K562 (cell line): ENCODE measurements around the gene ODC1. TPM values are rescaled to one million over a fixed set of nuclear protein-coding genes. Genes with fewer than 3 reads are reported as not detected.
A peak's percentile ranks its signal among the peaks of the same experiment; 100 is the strongest.

Experiments used
- ATAC-seq: fragments of 200-7000 bp; cut with Tn5 transposase; 3 replicates; pipeline ENCODE4 v1.9.1; 2020; ENCODE audit warnings: moderate library complexity
- BruUV-seq: library from RNA; stranded (reverse); fragments of 400-500 nt; replicated peaks from 2 replicates; lab custom pipeline; 2021; lab: Mats Ljungman, UMichigan
- CTCF ChIA-PET: fragments of 300-600 bp; formaldehyde crosslinking; extraction: SDS; loops from one replicate; lab custom pipeline; 2021; ENCODE audit warnings: low intra/inter-chr PET ratio; lab: Yijun Ruan, JAX
- POLR2A ChIA-PET: fragments of 300-600, 350-650 bp; sonication (Branson Sonifier 250); formaldehyde crosslinking; extraction: SDS; loops from one replicate; lab custom pipeline; 2021; ENCODE audit warnings: antibody characterized with exemption, inconsistent platforms; lab: Yijun Ruan, JAX
- DNase-seq, 4 experiments: peaks; one replicate each; pipeline versions ENCODE4 v3.0.0 to v3.0.0-alpha.2; 2011 to 2018; ENCODE audit warnings: low spot score in 3 of 4, mixed read lengths in 3 of 4; ENCODE audit errors: extremely low read depth in 1 of 4
- FAIRE-seq: peaks from 2 replicates; lab custom pipeline; 2011; peaks lifted over from hg19 to GRCh38; lab: Jason Lieb, UNC
- H2AFZ ChIP-seq: 2 replicates; pipeline ENCODE4 v1.6.0; 2011; ENCODE audit warnings: low read depth, low read length, control low read depth, inconsistent platforms
- H3K27ac ChIP-seq: fragments of 200-600 bp; 3 replicates; pipeline ENCODE4 v1.8.0; 2011; ENCODE audit warnings: low read depth, mild to moderate bottlenecking, control low read depth, inconsistent platforms, low read length, moderate library complexity, mixed read lengths; ENCODE audit errors: extremely low read depth
- H3K27me3 ChIP-seq, 2 experiments: fragments of 300-600 bp in 1 of 2; 2 replicates in 1 of 2; 3 replicates in 1 of 2; pipeline versions ENCODE4 v1.6.0 to v1.8.0; 2011; ENCODE audit warnings: inconsistent platforms in 2 of 2, low read length in 2 of 2, mild to moderate bottlenecking in 1 of 2, mixed read lengths in 1 of 2, moderate library complexity in 1 of 2; ENCODE audit not compliant: control insufficient read depth in 2 of 2, insufficient read depth in 2 of 2
- H3K36me3 ChIP-seq: fragments of 300-600 bp; 3 replicates; pipeline ENCODE4 v1.8.0; 2011; ENCODE audit warnings: mild to moderate bottlenecking, low read length, inconsistent platforms; ENCODE audit not compliant: control insufficient read depth, insufficient read depth
- H3K4me1 ChIP-seq, 2 experiments: fragments of 200-600 bp in 1 of 2; replicated peaks in 1 of 2; 2 replicates in 1 of 2; 3 replicates in 1 of 2; pipeline versions ENCODE4 v1.5.1 to v1.8.0; 2011; ENCODE audit warnings: inconsistent platforms in 2 of 2, low read length in 2 of 2, mild to moderate bottlenecking in 1 of 2, mixed read lengths in 1 of 2, moderate library complexity in 1 of 2; ENCODE audit not compliant: control insufficient read depth in 2 of 2, insufficient read depth in 2 of 2
- H3K4me2 ChIP-seq: 2 replicates; pipeline ENCODE4 v1.6.1; 2011; ENCODE audit warnings: low read length, control low read depth, inconsistent platforms, mixed read lengths; ENCODE audit not compliant: insufficient read depth
- H3K4me3 ChIP-seq: fragments of 200-600 bp; sonication (generic), shearing (Covaris generic); 2 replicates; pipeline ENCODE4 v1.5.1; 2016; ENCODE audit warnings: control low read depth, inconsistent platforms
- H3K79me2 ChIP-seq: fragments of 200-600 bp; 3 replicates; pipeline ENCODE4 v1.8.0; 2011; ENCODE audit warnings: low read length, inconsistent platforms; ENCODE audit not compliant: control insufficient read depth, insufficient read depth
- H3K9ac ChIP-seq, 2 experiments: 2 replicates each; pipeline versions ENCODE4 v1.6.0 to v1.6.1; 2011; ENCODE audit warnings: low read depth in 2 of 2, low read length in 2 of 2, control low read depth in 1 of 2, inconsistent platforms in 1 of 2, mild to moderate bottlenecking in 1 of 2, mixed read lengths in 1 of 2; ENCODE audit not compliant: insufficient read depth in 1 of 2
- H3K9me1 ChIP-seq: one replicate; pipeline ENCODE4 v1.6.0; 2011; ENCODE audit warnings: inconsistent platforms, mild to moderate bottlenecking, low read length, moderate library complexity; ENCODE audit not compliant: control insufficient read depth, insufficient read depth
- H3K9me3 ChIP-seq: replicated peaks from 2 replicates; pipeline ENCODE4 v1.5.1; 2011; ENCODE audit warnings: low read depth, low read length, inconsistent platforms; ENCODE audit not compliant: control insufficient read depth, insufficient read depth
- H4K20me1 ChIP-seq: replicated peaks from 2 replicates; pipeline ENCODE4 v1.6.1; 2011; ENCODE audit warnings: low read length, inconsistent platforms, mixed read lengths; ENCODE audit not compliant: control insufficient read depth, insufficient read depth
- ADNP ChIP-seq: fragments of 200-800 bp; sonication (Bioruptor generic); IDR thresholded peaks from 2 replicates; pipeline ENCODE4 v1.6.1; 2016; ENCODE audit warnings: missing genetic modification characterization, missing compliant biosample characterization
- BCOR ChIP-seq: fragments of 450-650 bp; IDR thresholded peaks from 2 replicates; pipeline ENCODE4 v1.6.1; 2016
- BRD9 ChIP-seq: fragments of 450-650 bp; IDR thresholded peaks from 2 replicates; pipeline ENCODE4 v1.6.1; 2018; ENCODE audit warnings: low read depth; ENCODE audit not compliant: partially characterized antibody
- CBX1 ChIP-seq: sonication (generic); IDR thresholded peaks from 2 replicates; pipeline ENCODE4 v1.6.1; 2016; ENCODE audit warnings: antibody characterized with exemption, low read depth, mild to moderate bottlenecking
- CC2D1A ChIP-seq: fragments of 450-650 bp; IDR thresholded peaks from 2 replicates; pipeline ENCODE4 v1.6.1; 2017; ENCODE audit warnings: mild to moderate bottlenecking
- CHD4 ChIP-seq: fragments of 200-600 bp; sonication (generic); IDR thresholded peaks from 3 replicates; pipeline ENCODE4 v1.6.1; 2012; ENCODE audit warnings: low read depth, mild to moderate bottlenecking, mixed read lengths, low read length, inconsistent platforms; ENCODE audit not compliant: insufficient read depth, insufficient replicate concordance, poor library complexity, severe bottlenecking
- HDAC2 ChIP-seq: fragments of 450-650 bp; IDR thresholded peaks from 2 replicates; pipeline ENCODE4 v1.6.1; 2016; ENCODE audit warnings: mild to moderate bottlenecking
- HMG20B ChIP-seq: fragments of 250-450 bp; sonication (Bioruptor Pico); IDR thresholded peaks from 2 replicates; pipeline ENCODE4 v1.5.0; 2021; ENCODE audit warnings: mild to moderate bottlenecking
- KDM1A ChIP-seq, 2 experiments: fragments of 450-650 bp; IDR thresholded peaks; 2 replicates each; pipeline ENCODE4 v1.6.1; 2016; ENCODE audit warnings: mild to moderate bottlenecking in 2 of 2
- KLF10 ChIP-seq: fragments of 250-450 bp; sonication (Bioruptor Pico); IDR thresholded peaks from 2 replicates; pipeline ENCODE4 v1.6.1; 2021; ENCODE audit warnings: matching md5 sums
- MXI1 ChIP-seq: IDR thresholded peaks from 2 replicates; pipeline ENCODE4 v1.6.1; 2011; ENCODE audit warnings: low read depth, mild to moderate bottlenecking, improper control_type of control experiment, low read length
- NFRKB ChIP-seq: fragments of 450-650 bp; IDR thresholded peaks from 2 replicates; pipeline ENCODE4 v1.6.1; 2016; ENCODE audit warnings: low read depth
- PTBP1 ChIP-seq: fragments of 200-400 bp; formaldehyde crosslinking; IDR thresholded peaks from 2 replicates; pipeline ENCODE4 v1.6.1; 2017; ENCODE audit warnings: low read depth, low read length
- RBM25 ChIP-seq: fragments of 200-400 bp; formaldehyde crosslinking; IDR thresholded peaks from 2 replicates; pipeline ENCODE4 v1.6.1; 2018; ENCODE audit warnings: low read length, low read depth, moderate library complexity; ENCODE audit not compliant: severe bottlenecking
- RCOR1 ChIP-seq, 2 experiments: IDR thresholded peaks; 2 replicates each; pipeline ENCODE4 v1.6.1; 2012; ENCODE audit warnings: low read depth in 2 of 2, low read length in 2 of 2, borderline replicate concordance in 1 of 2, improper control_type of control experiment in 1 of 2
- SMARCA5 ChIP-seq: fragments of 450-650 bp; IDR thresholded peaks from 2 replicates; pipeline ENCODE4 v1.6.1; 2016
- ZFP36 ChIP-seq: fragments of 150-350 bp; IDR thresholded peaks from 2 replicates; pipeline ENCODE4 v1.6.1; 2018; ENCODE audit warnings: low read length, low read depth; ENCODE audit not compliant: partially characterized antibody
- WGBS: fragments of 100-300 bp; shearing (Covaris generic); methylation state at CpG from one replicate; pipeline ENCODE4 v1.1.6; 2016; ENCODE audit warnings: low coverage, mixed read lengths; ENCODE audit not compliant: insufficient coverage; ENCODE audit errors: missing lambda C conversion rate; 5-methylcytosine and 5-hydroxymethylcytosine counted together
- in situ Hi-C: fragments of 300-500 bp; cut with MboI; formaldehyde crosslinking; loops from 4 replicates; pipeline ENCODE4 v1.15.0; 2018; ENCODE audit warnings: inconsistent platforms, mixed read lengths
- intact Hi-C: fragments of 100-400 bp; cut with micrococcal nuclease; formaldehyde crosslinking; loops from 2 replicates; pipeline ENCODE4 v1.14.2; 2022
- polyA plus RNA-seq, 8 experiments: library from polyadenylated mRNA; depleted of rRNA in 4 of 8; stranded (reverse) in 5 of 8; unstranded in 3 of 8; fragments of >200 nt; fragmentation: Nextera tagmentation in 2 of 8; fragmentation: Illumina TruSeq in 1 of 8; extraction: Ambion mirVana in 2 of 8; extraction: Trizol in 1 of 8; gene quantifications; 2 replicates each; pipeline versions ENCODE4 v1.2.1 to v1.2.3, GENCODE V29; 2011 to 2014; ENCODE audit warnings: inconsistent platforms in 1 of 8, missing spikeins in 1 of 8
- total RNA-seq, 7 experiments: library from RNA; depleted of rRNA in 6 of 7; stranded (reverse); fragments of >200 nt in 6 of 7; fragmentation: Illumina TruSeq in 2 of 7; extraction: Trizol in 2 of 7; gene quantifications; 2 replicates each; pipeline versions ENCODE4 v1.2.1 to v1.2.3, GENCODE V29; 2011 to 2021; ENCODE audit warnings: low replicate concordance in 1 of 7

The ODC1 gene
- total and polyA plus RNA-seq, 9 of the 15 experiments (the other 6 are each of a cell fraction or from before 2014, with no cell fraction given): 142 to 563 (median 457) TPM

DNA sequence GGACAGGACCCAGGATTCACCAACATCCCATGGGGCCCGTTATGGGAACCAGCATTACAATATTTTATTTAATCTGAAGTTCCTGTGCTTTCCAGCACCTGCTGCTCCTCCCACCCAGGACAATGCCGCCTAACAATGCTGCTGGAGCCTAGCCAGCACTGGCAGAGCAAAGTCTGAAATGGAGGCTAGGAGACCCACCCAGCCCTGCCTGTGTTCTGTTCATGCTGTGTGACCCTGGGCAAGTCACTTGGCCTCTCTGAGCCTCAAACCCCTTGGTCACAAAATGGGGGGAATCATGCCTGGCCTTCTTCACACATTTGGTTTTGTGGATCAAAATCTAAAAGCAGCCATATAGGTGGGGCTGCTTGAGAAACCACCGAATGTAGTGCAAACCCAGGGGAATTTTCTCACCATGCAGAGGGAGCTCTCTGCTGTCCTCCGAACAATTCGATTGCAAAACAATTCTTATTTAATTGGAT lies 38.5 kb upstream of the ODC1 start:
- intact Hi-C loops: no loop called here
- ATAC-seq: no peak
- Histone ChIP-seq H3K4me1 (peaks cover 4 to 6% of the 10 kb centered on the region in 2 experiments; a peak in 4 of 5 replicates), H3K9me3 (no peaks in the 10 kb centered on the region), H3K36me3 (no peaks in the 10 kb centered on the region)
- TF ChIP-seq SMARCA5: peak; percentile 87
- TF ChIP-seq RCOR1 (IDR thresholded peaks at IDR 0.05; ENCODE audit: borderline replicate concordance in 1 of 2, low read depth in 2 of 2, low read length in 2 of 2): peak in 1 of 2 experiments; percentile 60; a peak in 1 of 4 replicates
- TF ChIP-seq BRD9: peak; percentile 62
- TF ChIP-seq ADNP (tag): peak; percentile 55; the same call in 1 of the 2 replicates
- TF ChIP-seq KDM1A (IDR thresholded peaks at IDR 0.05): peak; percentile 35 to 75; a peak in 2 of 4 replicates
- TF ChIP-seq CBX1: 0 out of 2 replicates have a peak, but pooled peaks have one; percentile 45
- no peak for TF ChIP-seq CC2D1A
- peak; percentile 86; the same call in 1 of the 2 replicates for TF ChIP-seq PTBP1
- no peak for TF ChIP-seq MXI1
- TF ChIP-seq CHD4: peak; percentile 52
- peak; percentile 93 for TF ChIP-seq RBM25
- TF ChIP-seq ZFP36: peak; percentile 92
- no peak for TF ChIP-seq NFRKB
- no peak for TF ChIP-seq HMG20B (CRISPR knock-in tag)
- TF ChIP-seq BCOR: peak; percentile 90
- no peak for TF ChIP-seq KLF10
- TF ChIP-seq HDAC2: 0 out of 2 replicates have a peak, but pooled peaks have one; percentile 53
- TF ChIP-seq, all 486 proteins: peak for 12
- H3K9ac ChIP-seq: no peak overlapping the region
- CTCF ChIA-PET: no interaction called here
- peak; percentile 6 for FAIRE-seq
- H3K27ac ChIP-seq: no peak overlapping the region
- DNase-seq: no peak
- in situ Hi-C loops: no loop called here
- H3K79me2 ChIP-seq: no peaks in the 10 kb centered on the region
- H3K27me3 ChIP-seq: peaks cover 28 to 40% of the 10 kb centered on the region in 2 experiments
- no peaks in the 10 kb centered on the region for H3K9me1 ChIP-seq
- H4K20me1 ChIP-seq: 0 out of 2 replicates have a peak, but pooled peaks cover 6% of the 10 kb centered on the region
- no peak overlapping the region for H3K4me2 ChIP-seq
- POLR2A ChIA-PET: interaction anchor here (0.6 to 1.2 kb wide), 3 partner anchors 14 to 39 kb away, joined by 3 to 7 read pairs (median 3); no protein-coding TSS in a partner anchor
- H2AFZ ChIP-seq: no peak overlapping the region
- H3K4me3 ChIP-seq: no peak overlapping the region
- no TSS peak for BruUV-seq
- 17% methylated on average over 5 of the region's 5 CpGs for WGBS
